Effector CD4-positive, alpha-beta T cell (primary cell): ENCODE measurements around the gene CASQ1.

Experiments
- DNase-seq: peaks from one replicate; pipeline ENCODE4 v3.0.0-alpha.2; 2020

The CASQ1 gene

GRCh38 chr1:160227034-160227433, 36.7 kb downstream of the CASQ1 start:
- no peak for DNase-seq

GRCh38 chr1:160227561-160227960, 37.2 kb downstream of the CASQ1 start:
- DNase-seq, result no peak

- no peak for DNase-seq
Measured at GRCh38 chr1:160228431-160228830, 38.1 kb downstream of the CASQ1 start.

GRCh38 chr1:160232911-160233310, 42.5 kb downstream of the CASQ1 start:
- no peak for DNase-seq

GRCh38 chr1:160236806-160237205, 46.4 kb downstream of the CASQ1 start:
- DNase-seq, result no peak

- DNase-seq, result no peak
Measured at GRCh38 chr1:160237558-160237957, 47.2 kb downstream of the CASQ1 start.

DNA sequence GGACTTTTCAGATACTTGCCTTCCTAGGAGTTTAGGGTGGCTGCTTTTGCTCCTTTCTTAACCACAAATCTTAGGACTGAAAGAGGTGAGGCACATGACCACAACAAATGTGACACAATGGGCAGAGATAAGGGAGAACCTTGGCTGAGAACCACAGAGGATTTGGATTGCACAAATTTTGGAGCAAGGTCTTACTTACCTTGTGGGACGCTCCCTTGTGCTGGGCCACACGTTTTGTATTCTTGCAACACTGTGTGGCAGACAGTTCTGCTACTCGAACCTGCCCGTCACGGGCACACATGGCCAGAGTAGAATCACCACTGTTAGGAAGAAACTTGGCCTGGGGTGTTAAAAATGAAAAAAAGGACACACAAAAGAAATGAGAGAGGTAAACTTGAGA, 48.0 kb downstream of the CASQ1 start:
- DNase-seq, result no peak

DNA sequence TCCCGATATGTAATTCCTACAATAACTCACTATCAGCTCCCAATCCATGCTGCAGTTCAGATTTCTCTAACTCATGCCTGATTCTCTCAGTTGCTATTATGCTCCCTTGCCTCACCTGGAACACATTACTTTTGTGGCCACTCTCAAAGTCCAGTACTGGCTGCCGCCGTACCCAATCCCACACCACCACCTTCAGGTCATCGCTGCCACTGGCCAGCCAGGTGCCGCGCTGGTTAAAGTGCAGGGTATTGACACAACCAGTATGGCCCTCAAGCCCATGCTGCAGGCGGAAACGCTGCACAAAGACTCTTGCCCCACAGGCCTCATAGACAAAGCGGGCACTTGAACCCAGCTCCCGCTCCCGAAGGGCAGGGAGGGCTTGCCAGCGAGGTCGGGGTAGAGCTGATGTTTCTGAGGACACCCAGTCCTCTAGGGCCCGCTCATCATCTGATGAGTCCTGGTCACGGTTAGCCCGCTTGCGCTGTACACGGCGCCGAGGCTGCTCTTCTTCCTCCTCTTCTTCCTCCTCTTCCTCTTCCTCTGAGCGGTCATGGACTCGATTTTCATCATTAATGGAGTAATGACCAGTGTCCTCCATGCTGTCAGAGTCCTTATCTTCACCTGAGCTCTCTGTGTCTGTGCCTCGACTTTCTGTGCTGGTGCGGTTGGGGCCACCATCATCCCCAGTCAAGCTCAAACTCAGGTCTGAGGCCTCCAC, 49.4 kb downstream of the CASQ1 start:
- DNase-seq, result no peak

DNA sequence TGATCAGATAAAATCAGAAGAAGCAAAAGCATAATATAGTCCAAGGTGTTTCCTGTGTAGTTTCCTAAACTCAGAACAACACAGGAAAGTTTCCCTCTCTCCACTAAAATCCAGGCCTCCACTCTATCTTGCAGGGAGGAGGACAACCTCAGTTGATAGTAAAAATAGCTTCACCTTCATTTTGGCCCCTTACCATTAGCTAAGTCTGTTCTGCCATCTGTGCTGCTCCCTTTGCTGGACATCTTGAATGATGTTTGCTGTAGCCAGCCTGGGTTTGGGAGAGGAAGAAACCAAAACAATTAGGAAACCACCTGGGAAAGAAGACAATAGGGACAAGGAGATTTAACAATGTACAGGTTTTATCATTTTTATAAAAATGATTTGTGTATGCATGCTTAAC, 53.4 kb downstream of the CASQ1 start:
- DNase-seq, result no peak

DNA sequence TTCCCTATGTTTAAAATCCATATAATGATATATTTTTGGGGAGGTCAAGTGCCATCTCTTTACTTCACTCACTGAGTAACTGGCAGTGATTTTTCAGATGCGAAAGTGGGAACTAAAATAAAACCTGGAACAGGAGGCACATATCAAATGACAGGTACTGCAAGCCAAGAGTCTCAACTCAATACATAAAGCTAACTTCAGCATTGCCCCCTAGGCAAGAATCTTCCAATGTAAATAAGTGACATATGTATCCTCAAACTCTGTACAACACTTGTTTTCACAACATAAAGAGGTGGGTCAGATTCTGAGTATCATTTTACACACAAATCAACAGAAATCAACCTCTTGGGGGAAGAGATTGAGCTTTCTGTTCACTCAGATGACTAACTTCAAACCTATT, 53.8 kb downstream of the CASQ1 start:
- no peak for DNase-seq

- DNase-seq, result no peak
Measured at GRCh38 chr1:160245434-160245833, 55.1 kb downstream of the CASQ1 start.

GRCh38 chr1:160247053-160247452, 56.7 kb downstream of the CASQ1 start:
- no peak for DNase-seq

DNA sequence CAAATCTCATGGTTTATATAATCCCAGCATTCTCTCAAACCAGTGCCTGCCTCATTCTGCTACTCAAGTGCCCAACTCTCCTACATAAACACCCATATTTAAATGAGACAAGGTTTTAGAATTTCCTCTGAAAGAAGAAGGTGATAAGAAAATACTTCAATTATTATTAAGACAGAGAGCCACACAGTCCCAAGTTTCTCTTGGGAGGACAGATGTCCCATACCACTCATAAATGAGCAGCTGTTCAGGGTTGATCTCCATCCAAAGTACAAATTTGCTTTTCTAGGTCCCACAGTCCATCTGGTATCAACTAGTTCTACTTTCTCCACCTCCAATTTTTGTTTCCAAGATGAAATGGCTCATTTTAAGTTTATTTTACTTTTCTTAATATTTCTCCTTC, 60.6 kb downstream of the CASQ1 start:
- DNase-seq, result no peak
